ENCODE results near the gene ANO1.

ANO1 gene

DNA sequence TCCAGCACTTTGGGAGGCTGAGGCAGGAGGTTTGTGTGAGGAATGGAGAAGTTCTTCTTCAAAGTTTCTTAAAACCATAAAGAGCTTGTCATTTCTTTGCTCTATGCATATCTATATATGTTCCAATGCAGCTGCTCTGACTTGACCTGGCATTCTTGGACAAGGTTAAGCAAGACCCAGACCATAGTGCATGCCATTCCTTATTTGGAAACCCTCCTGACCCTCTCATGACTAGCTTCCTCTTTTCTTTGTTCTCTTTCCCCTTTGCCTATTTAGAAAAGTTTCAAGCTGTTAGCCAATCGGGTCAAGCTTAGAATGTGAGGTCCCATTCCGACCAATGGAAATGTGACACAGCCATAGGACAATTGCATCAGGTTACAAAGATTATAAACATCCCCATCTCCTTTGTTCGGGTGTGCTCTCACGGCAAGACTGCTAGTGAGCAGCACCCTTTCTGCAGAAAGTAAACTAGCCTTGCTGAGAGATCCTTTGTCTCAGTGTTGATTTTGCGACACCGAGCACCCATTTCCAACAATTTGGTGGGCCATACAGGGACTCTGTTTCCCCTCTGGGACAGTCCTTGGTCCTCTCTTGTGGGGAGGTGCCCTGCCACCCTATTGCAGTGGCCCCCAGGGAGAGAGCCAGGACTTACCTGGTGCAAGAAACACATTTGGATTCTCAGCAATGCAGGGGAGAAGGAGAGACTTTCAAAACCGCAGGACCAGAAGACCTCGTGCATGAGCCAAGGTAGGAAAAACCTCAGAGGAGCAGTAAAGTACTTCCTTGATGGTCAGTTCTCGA lies 39.9 kb upstream of the ANO1 start:
- no peaks in the 10 kb centered on the region for H3K36me3 ChIP-seq (ENCODE audit: insufficient read depth, low read length)
- H2AFZ ChIP-seq (ENCODE audit: low read depth, low read length) = no peak overlapping the region
- no peaks in the 10 kb centered on the region for H3K4me1 ChIP-seq (ENCODE audit: insufficient read depth, low read length)
- peaks cover under 1% of the 10 kb centered on the region for H3K27me3 ChIP-seq (ENCODE audit: insufficient read depth, low read length)
- no peak overlapping the region for H3K4me3 ChIP-seq (ENCODE audit: low read length)
- H3K9me3 ChIP-seq (ENCODE audit: low read length) = peaks cover 3% of the 10 kb centered on the region

DNA sequence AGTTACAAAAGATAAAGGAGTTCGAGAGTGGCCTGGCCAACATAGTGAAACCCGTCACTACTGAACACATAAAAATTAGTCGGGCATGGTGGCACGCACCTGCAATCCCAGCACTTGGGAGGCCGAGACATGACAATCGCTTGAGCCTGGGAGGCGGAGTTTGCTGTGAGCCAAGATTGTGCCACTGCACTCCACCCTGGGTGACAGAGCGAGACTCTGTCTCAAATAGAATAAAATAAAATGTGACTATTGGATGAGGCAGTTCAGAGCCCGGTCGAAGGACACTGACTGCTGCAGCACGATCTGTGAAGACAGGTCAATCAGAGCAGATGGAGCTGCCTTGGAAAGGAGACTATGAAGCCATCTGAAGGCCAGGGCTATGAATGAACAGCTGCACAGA lies 37.7 kb upstream of the ANO1 start:
- Histone ChIP-seq H2AFZ (ENCODE audit: low read depth, low read length) (no peak overlapping the region), H3K27me3 (ENCODE audit: insufficient read depth, low read length) (no peaks in the 10 kb centered on the region), H3K36me3 (ENCODE audit: insufficient read depth, low read length) (no peaks in the 10 kb centered on the region), H3K4me3 (ENCODE audit: low read length) (no peak overlapping the region), H3K4me1 (ENCODE audit: insufficient read depth, low read length) (no peaks in the 10 kb centered on the region), H3K9me3 (ENCODE audit: low read length) (peaks cover 3% of the 10 kb centered on the region)

- Histone ChIP-seq H2AFZ (ENCODE audit: low read depth, low read length) (no peak overlapping the region), H3K4me3 (ENCODE audit: low read length) (no peak overlapping the region), H3K9me3 (ENCODE audit: low read length) (peaks cover 3% of the 10 kb centered on the region)
Measured at GRCh38 chr11:70040869-70041501, 37.1 kb upstream of the ANO1 start.

DNA sequence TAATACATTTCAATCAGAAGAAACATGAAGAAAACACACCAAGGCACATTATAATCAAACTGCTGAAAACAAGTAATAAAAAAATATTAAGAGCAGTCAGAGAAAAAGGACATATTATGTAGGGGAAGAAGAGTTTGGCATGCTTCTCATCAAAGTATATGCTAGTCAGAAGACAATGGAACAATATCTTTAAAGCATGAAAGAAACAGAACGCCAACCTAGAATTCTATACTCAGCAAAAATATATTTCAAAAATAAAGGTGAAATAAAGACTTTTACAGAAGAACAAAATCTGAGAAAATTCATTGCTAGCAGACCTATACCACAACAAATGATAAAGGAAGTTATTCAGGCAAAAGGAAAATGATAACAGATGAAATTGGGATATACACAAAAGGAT lies 34.6 kb upstream of the ANO1 start:
- Histone ChIP-seq H2AFZ (ENCODE audit: low read depth, low read length) (no peak overlapping the region), H3K9me3 (ENCODE audit: low read length) (peaks cover 3% of the 10 kb centered on the region), H3K4me1 (ENCODE audit: insufficient read depth, low read length) (no peaks in the 10 kb centered on the region), H3K36me3 (ENCODE audit: insufficient read depth, low read length) (no peaks in the 10 kb centered on the region), H3K27me3 (ENCODE audit: insufficient read depth, low read length) (no peaks in the 10 kb centered on the region), H3K4me3 (ENCODE audit: low read length) (no peak overlapping the region)

More at GRCh38 chr11:70040869-70041501, 37.1 kb upstream of the ANO1 start:
- no peaks in the 10 kb centered on the region for H3K27me3 ChIP-seq (ENCODE audit: insufficient read depth, low read length)
- H3K36me3 ChIP-seq (ENCODE audit: insufficient read depth, low read length) = no peaks in the 10 kb centered on the region
- H3K4me1 ChIP-seq (ENCODE audit: insufficient read depth, low read length) = no peaks in the 10 kb centered on the region

DNA sequence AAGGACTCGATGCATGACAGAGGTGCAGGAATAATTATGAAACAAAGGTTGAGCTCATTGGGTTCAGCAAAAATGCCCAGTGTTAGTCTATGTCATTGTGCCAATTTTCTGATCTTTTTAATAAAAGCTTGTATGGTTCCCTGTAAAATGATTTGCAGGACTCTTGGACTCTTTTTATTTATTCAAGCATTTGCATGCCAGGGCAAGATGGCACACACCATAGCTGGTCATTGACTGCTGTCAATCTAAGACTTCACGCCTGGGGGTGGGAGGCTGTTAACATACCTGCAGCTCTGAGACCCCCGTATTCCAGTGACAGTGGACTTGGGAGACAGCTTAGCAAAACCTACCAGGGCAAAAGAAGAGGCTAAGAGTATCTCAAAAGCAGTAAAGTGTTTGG lies 32.0 kb upstream of the ANO1 start:
- no peaks in the 10 kb centered on the region for H3K9me3 ChIP-seq (ENCODE audit: low read length)
- H3K4me1 ChIP-seq (ENCODE audit: insufficient read depth, low read length) = no peaks in the 10 kb centered on the region
- H3K36me3 ChIP-seq (ENCODE audit: insufficient read depth, low read length) = no peaks in the 10 kb centered on the region
- no peak overlapping the region for H2AFZ ChIP-seq (ENCODE audit: low read depth, low read length)
- H3K4me3 ChIP-seq (ENCODE audit: low read length) = no peak overlapping the region
- H3K27me3 ChIP-seq (ENCODE audit: insufficient read depth, low read length) = no peaks in the 10 kb centered on the region

DNA sequence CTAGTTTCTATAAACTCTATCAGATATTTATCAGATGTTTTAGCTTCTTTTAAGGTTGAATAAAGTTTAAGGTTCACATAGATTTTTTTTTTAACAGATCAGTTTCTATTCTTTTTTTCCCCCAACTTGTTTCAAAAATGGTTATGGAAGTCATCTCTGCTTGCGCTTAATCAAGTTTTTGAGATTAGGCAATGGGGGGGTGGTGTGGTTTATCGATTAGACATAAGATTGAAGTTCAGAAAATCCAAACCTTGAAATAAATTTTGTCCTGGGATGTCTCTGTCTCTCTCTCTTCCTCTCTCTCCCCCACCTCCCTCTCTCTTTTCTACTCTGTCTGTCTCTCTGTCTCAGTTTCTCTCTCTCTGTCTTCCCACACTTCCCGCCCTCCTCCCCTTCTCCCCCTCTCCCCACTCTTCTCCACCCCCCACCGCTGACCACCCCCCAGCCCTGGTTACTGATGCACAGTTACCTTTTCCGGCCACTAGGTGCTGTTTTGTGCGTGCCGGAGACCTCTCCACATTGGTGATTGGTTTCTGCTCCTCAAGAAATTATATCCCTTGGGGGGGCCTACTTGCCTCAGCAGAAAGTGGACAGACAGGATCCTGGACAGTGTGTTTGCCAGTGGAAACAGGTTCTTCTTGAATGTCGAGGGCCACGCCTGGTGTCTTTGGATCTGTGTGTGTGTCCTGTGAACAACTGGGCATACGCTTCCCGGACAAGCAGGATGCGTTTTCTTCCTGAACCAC lies 29.7 kb upstream of the ANO1 start:
- Histone ChIP-seq H3K4me3 (ENCODE audit: low read length) (no peak overlapping the region), H3K36me3 (ENCODE audit: insufficient read depth, low read length) (no peaks in the 10 kb centered on the region), H3K27me3 (ENCODE audit: insufficient read depth, low read length) (no peaks in the 10 kb centered on the region), H3K4me1 (ENCODE audit: insufficient read depth, low read length) (no peaks in the 10 kb centered on the region), H3K9me3 (ENCODE audit: low read length) (no peaks in the 10 kb centered on the region), H2AFZ (ENCODE audit: low read depth, low read length) (no peak overlapping the region)

GRCh38 chr11:70049045-70049444 lies 29.1 kb upstream of the ANO1 start:
- Histone ChIP-seq H3K4me1 (ENCODE audit: insufficient read depth, low read length) (no peaks in the 10 kb centered on the region), H3K27me3 (ENCODE audit: insufficient read depth, low read length) (no peaks in the 10 kb centered on the region), H2AFZ (ENCODE audit: low read depth, low read length) (no peak overlapping the region), H3K36me3 (ENCODE audit: insufficient read depth, low read length) (no peaks in the 10 kb centered on the region), H3K4me3 (ENCODE audit: low read length) (no peak overlapping the region), H3K9me3 (ENCODE audit: low read length) (no peaks in the 10 kb centered on the region)

GRCh38 chr11:70050243-70050642 lies 27.9 kb upstream of the ANO1 start:
- Histone ChIP-seq H3K4me3 (ENCODE audit: low read length) (no peak overlapping the region), H3K9me3 (ENCODE audit: low read length) (no peaks in the 10 kb centered on the region), H2AFZ (ENCODE audit: low read depth, low read length) (no peak overlapping the region), H3K36me3 (ENCODE audit: insufficient read depth, low read length) (no peaks in the 10 kb centered on the region), H3K4me1 (ENCODE audit: insufficient read depth, low read length) (no peaks in the 10 kb centered on the region), H3K27me3 (ENCODE audit: insufficient read depth, low read length) (no peaks in the 10 kb centered on the region)

DNA sequence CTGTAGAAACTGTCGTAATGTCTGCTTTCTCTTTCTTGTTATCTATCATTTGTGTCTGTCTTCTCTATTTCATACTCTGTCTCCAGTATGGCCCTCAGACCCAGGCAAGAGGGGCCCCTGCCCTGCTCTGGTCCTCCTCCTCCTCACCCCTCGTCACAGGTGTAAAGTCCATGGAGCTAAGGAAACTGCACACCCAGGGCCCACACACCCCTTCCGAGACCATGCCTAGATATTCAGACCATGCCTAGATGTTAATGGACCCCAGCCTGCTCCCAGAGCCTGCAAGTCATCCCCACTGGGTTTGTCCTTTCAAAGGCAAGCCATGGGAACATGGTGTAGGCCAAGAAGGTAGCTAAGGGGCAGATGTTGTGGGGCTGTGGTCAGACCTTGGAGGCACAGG lies 24.1 kb upstream of the ANO1 start:
- no peak overlapping the region for H3K4me3 ChIP-seq (ENCODE audit: low read length)
- no peaks in the 10 kb centered on the region for H3K4me1 ChIP-seq (ENCODE audit: insufficient read depth, low read length)
- no peaks in the 10 kb centered on the region for H3K36me3 ChIP-seq (ENCODE audit: insufficient read depth, low read length)
- H3K9me3 ChIP-seq (ENCODE audit: low read length) = no peaks in the 10 kb centered on the region
- no peaks in the 10 kb centered on the region for H3K27me3 ChIP-seq (ENCODE audit: insufficient read depth, low read length)
- H2AFZ ChIP-seq (ENCODE audit: low read depth, low read length) = no peak overlapping the region

DNA sequence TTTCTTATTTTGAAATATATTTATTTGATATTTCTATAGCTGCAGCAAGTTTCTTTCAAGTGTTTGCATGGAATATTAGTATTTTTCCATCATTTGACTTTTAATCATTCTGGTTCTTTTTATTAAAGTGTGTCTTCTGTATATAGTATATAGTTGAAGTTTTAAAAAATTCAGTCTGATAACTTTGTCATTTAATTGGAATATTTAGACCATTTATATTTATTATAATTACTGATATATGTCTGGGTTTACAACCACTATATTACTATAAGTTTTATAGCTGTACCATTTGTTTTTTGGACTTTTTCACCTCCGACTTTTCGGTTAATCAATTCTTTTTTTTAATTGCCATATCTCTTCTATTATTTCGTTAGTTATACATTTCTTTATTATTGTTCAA lies 22.7 kb upstream of the ANO1 start:
- H2AFZ ChIP-seq (ENCODE audit: low read depth, low read length) = no peak overlapping the region

DNA sequence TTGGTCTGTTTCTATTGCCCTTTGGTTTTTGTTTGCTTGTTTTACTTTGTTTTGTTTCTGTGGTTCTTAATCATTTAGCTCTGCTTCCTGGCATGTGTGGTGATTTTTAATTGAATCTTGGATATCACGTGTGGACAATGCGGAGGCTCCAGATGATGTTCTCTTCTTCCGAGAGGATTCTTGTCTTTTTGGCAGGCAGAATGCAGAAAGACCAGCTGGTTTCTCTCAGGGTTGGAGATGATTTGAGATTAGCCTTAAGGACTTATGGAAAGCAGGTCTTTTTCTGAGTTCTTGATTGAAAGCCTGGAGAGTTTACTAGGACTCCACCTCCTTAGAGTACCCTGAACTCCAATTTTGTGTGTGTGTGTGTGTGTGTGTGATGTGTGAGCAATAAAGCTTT lies 21.0 kb upstream of the ANO1 start:
- Histone ChIP-seq H3K4me3 (ENCODE audit: low read length) (no peak overlapping the region), H2AFZ (ENCODE audit: low read depth, low read length) (no peak overlapping the region), H3K27me3 (ENCODE audit: insufficient read depth, low read length) (no peaks in the 10 kb centered on the region), H3K9me3 (ENCODE audit: low read length) (no peaks in the 10 kb centered on the region), H3K4me1 (ENCODE audit: insufficient read depth, low read length) (no peaks in the 10 kb centered on the region), H3K36me3 (ENCODE audit: insufficient read depth, low read length) (no peaks in the 10 kb centered on the region)

More for the DNA sequence above, 22.7 kb upstream of the ANO1 start:
- H3K4me3 ChIP-seq (ENCODE audit: low read length) = no peak overlapping the region
- no peaks in the 10 kb centered on the region for H3K27me3 ChIP-seq (ENCODE audit: insufficient read depth, low read length)
- no peaks in the 10 kb centered on the region for H3K4me1 ChIP-seq (ENCODE audit: insufficient read depth, low read length)
- H3K36me3 ChIP-seq (ENCODE audit: insufficient read depth, low read length) = no peaks in the 10 kb centered on the region
- no peaks in the 10 kb centered on the region for H3K9me3 ChIP-seq (ENCODE audit: low read length)

DNA sequence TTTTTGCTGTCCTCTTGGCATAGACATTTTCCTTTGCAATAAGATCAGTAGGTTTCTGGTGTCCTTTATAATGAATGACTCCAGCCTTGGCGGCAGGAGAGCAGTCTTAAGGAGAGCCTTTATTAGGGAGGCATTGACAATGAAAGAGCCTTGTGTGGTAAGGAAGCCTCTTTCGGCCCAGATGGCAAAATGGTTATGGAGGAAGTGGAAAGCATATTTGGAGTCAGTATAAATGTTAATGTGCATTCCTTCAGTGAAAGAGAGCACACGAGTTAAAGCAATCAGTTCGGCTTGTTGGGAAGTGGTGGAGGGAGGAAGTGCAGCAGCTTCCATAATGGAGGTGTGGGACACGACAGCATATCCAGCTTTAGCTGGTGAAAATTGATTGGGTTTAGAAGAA lies 18.1 kb upstream of the ANO1 start:
- Histone ChIP-seq H2AFZ (ENCODE audit: low read depth, low read length) (no peak overlapping the region), H3K4me3 (ENCODE audit: low read length) (no peak overlapping the region), H3K27me3 (ENCODE audit: insufficient read depth, low read length) (no peaks in the 10 kb centered on the region), H3K4me1 (ENCODE audit: insufficient read depth, low read length) (no peaks in the 10 kb centered on the region), H3K9me3 (ENCODE audit: low read length) (no peaks in the 10 kb centered on the region), H3K36me3 (ENCODE audit: insufficient read depth, low read length) (no peaks in the 10 kb centered on the region)

- no peaks in the 10 kb centered on the region for H3K4me1 ChIP-seq (ENCODE audit: insufficient read depth, low read length)
- no peaks in the 10 kb centered on the region for H3K27me3 ChIP-seq (ENCODE audit: insufficient read depth, low read length)
- H3K9me3 ChIP-seq (ENCODE audit: low read length) = no peaks in the 10 kb centered on the region
- H3K4me3 ChIP-seq (ENCODE audit: low read length) = no peak overlapping the region
- H3K36me3 ChIP-seq (ENCODE audit: insufficient read depth, low read length) = no peaks in the 10 kb centered on the region
- no peak overlapping the region for H2AFZ ChIP-seq (ENCODE audit: low read depth, low read length)
Measured at GRCh38 chr11:70060611-70061293, 17.4 kb upstream of the ANO1 start.
